GM12878 (cell line): ENCODE measurements around the gene CHD6. TPM values are rescaled to one million over a fixed set of nuclear protein-coding genes. Genes with fewer than 3 reads are reported as not detected.

Experiments
- ATAC-seq: fragments of 200-7000 bp; cut with Tn5 transposase; 3 replicates; pipeline ENCODE4 v1.9.1; 2020; ENCODE audit warnings: mild to moderate bottlenecking, moderate library complexity
- BruUV-seq: library from RNA; stranded (reverse); fragments of 400-500 nt; replicated peaks from 2 replicates; lab custom pipeline; 2021; lab: Mats Ljungman, UMichigan
- CTCF ChIA-PET: fragments of 300-600 bp; sonication (Branson Sonifier 250); formaldehyde crosslinking; extraction: SDS; loops from one replicate; lab custom pipeline; 2021; ENCODE audit warnings: inconsistent platforms; lab: Yijun Ruan, JAX
- POLR2A ChIA-PET: fragments of 350-600 bp; formaldehyde crosslinking; extraction: SDS; loops from one replicate; lab custom pipeline; 2021; ENCODE audit warnings: inconsistent platforms; lab: Charles Lee
- RAD21 ChIA-PET: fragments of 300-600 bp; sonication (Branson Sonifier 250); formaldehyde crosslinking; loops from one replicate; lab custom pipeline; 2023; ENCODE audit warnings: antibody characterized with exemption; ENCODE audit not compliant: unreplicated experiment; lab: Charles Lee
- SMC1A ChIA-PET: fragments of 300-600 bp; sonication (Branson Sonifier 250); formaldehyde crosslinking; loops from one replicate; lab custom pipeline; 2023; ENCODE audit not compliant: unreplicated experiment, uncharacterized antibody; lab: Charles Lee
- DNase-seq: peaks from one replicate; pipeline ENCODE4 v3.0.0-alpha.2; 2011; ENCODE audit warnings: low read depth, low spot score
- FAIRE-seq: peaks from 3 replicates; lab custom pipeline; 2011; peaks lifted over from hg19 to GRCh38; lab: Jason Lieb, UNC
- H2AFZ ChIP-seq: 2 replicates; pipeline ENCODE4 v1.6.0; 2011; ENCODE audit warnings: low read depth, low read length, control low read depth; ENCODE audit not compliant: control insufficient read depth
- H3K27ac ChIP-seq: 2 replicates; pipeline ENCODE4 v1.5.1; 2011; ENCODE audit warnings: control low read depth; ENCODE audit not compliant: control insufficient read depth, insufficient read depth
- H3K27me3 ChIP-seq, 2 experiments: replicated peaks in 1 of 2; 2 replicates each; pipeline versions ENCODE4 v1.6.0 to v1.6.1; 2011; ENCODE audit warnings: low read length in 1 of 2; ENCODE audit not compliant: control insufficient read depth in 2 of 2, insufficient read depth in 2 of 2
- H3K36me3 ChIP-seq, 2 experiments: 2 replicates each; pipeline ENCODE4 v1.5.1; 2011; ENCODE audit warnings: low read length in 1 of 2; ENCODE audit not compliant: control insufficient read depth in 2 of 2, insufficient read depth in 2 of 2
- H3K4me1 ChIP-seq: 2 replicates; pipeline ENCODE4 v1.6.1; 2011; ENCODE audit warnings: mild to moderate bottlenecking, low read length, moderate library complexity, mixed read lengths; ENCODE audit not compliant: control insufficient read depth, insufficient read depth
- H3K4me2 ChIP-seq: 2 replicates; pipeline ENCODE4 v1.6.0; 2011; ENCODE audit warnings: control low read depth; ENCODE audit not compliant: control insufficient read depth, insufficient read depth
- H3K4me3 ChIP-seq: fragments of 200-600 bp; sonication (generic); 2 replicates; pipeline ENCODE4 v1.5.1; 2016
- H3K79me2 ChIP-seq: 2 replicates; pipeline ENCODE4 v1.6.0; 2011; ENCODE audit warnings: low read length; ENCODE audit not compliant: control insufficient read depth, insufficient read depth
- H3K9ac ChIP-seq: 2 replicates; pipeline ENCODE4 v1.8.0; 2011; ENCODE audit warnings: low read length, control low read depth, mixed read lengths; ENCODE audit not compliant: control insufficient read depth, insufficient read depth
- H3K9me3 ChIP-seq: replicated peaks from 3 replicates; pipeline ENCODE4 v1.5.1; 2011; ENCODE audit warnings: mild to moderate bottlenecking, low read length; ENCODE audit not compliant: control insufficient read depth, insufficient read depth
- H4K20me1 ChIP-seq: 2 replicates; pipeline ENCODE4 v1.6.0; 2011; ENCODE audit not compliant: control insufficient read depth, insufficient read depth
- FOS ChIP-seq: IDR thresholded peaks from 3 replicates; pipeline ENCODE4 v1.6.1; 2011; ENCODE audit warnings: borderline replicate concordance; ENCODE audit not compliant: insufficient read length; ENCODE audit errors: extremely low read depth
- GATAD2B ChIP-seq: fragments of 450-650 bp; conservative IDR thresholded peaks from 2 replicates; pipeline ENCODE4 v1.6.1; 2017; ENCODE audit warnings: low read depth, mild to moderate bottlenecking, moderate library complexity
- SMAD1 ChIP-seq: fragments of 450-650 bp; IDR thresholded peaks from 2 replicates; pipeline ENCODE4 v1.6.1; 2018; ENCODE audit warnings: mild to moderate bottlenecking, low read depth; ENCODE audit not compliant: partially characterized antibody
- SMC3 ChIP-seq: IDR thresholded peaks from 2 replicates; pipeline ENCODE4 v1.6.1; 2011; ENCODE audit warnings: low read length, improper control_type of control experiment, borderline replicate concordance
- ZBED1 ChIP-seq: IDR thresholded peaks from 2 replicates; pipeline ENCODE4 v1.6.1; 2016; ENCODE audit warnings: borderline replicate concordance
- WGBS: methylation state at CpG from one replicate; pipeline ENCODE4 v1.1.6; 2016; ENCODE audit warnings: low lambda C conversion rate; ENCODE audit not compliant: insufficient replicate concordance, insufficient coverage; ENCODE audit errors: missing lambda C conversion rate; 5-methylcytosine and 5-hydroxymethylcytosine counted together
- in situ Hi-C: fragments of 300-500 bp; cut with MboI; formaldehyde crosslinking; loops from 9 replicates; pipeline ENCODE4 v1.14.3; 2018; ENCODE audit warnings: mixed read lengths
- intact Hi-C: fragments of 100-400 bp; cut with micrococcal nuclease; formaldehyde crosslinking; loops from one replicate; pipeline ENCODE4 v1.14.2; 2022; ENCODE audit not compliant: unreplicated experiment
- polyA plus RNA-seq, 11 experiments: library from polyadenylated mRNA; depleted of rRNA in 4 of 11; unstranded in 6 of 11; stranded (reverse) in 5 of 11; fragments of >200 nt; fragmentation: Nextera tagmentation in 4 of 11; fragmentation: Illumina TruSeq in 1 of 11; extraction: Ambion mirVana in 4 of 11; extraction: Trizol in 1 of 11; gene quantifications; 1 replicate in 1 of 11; 2 replicates in 10 of 11; pipeline versions ENCODE4 v1.2.1 to v1.2.3, GENCODE V29; 2011 to 2016; ENCODE audit warnings: inconsistent platforms in 2 of 11, missing spikeins in 2 of 11, low read depth in 1 of 11
- total RNA-seq, 4 experiments: library from RNA; depleted of rRNA in 3 of 4; stranded (reverse); fragments of >200 nt in 3 of 4; fragmentation: Illumina TruSeq in 1 of 4; extraction: Trizol in 1 of 4; gene quantifications; 2 replicates each; pipeline versions ENCODE4 v1.2.1 to v1.2.3, GENCODE V29; 2013 to 2021
- TF ChIP-seq, protein P1 (sequence below): fragments of 450-650 bp; IDR thresholded peaks from 2 replicates; pipeline ENCODE4 v1.6.1; 2017; ENCODE audit warnings: antibody characterized with exemption, mild to moderate bottlenecking, moderate library complexity

The CHD6 gene
- total and polyA plus RNA-seq, 10 of the 15 experiments (the other 5 are each of a cell fraction or from before 2014, with no cell fraction given): 4.3 to 25.5 (median 17.1) TPM

- H2AFZ ChIP-seq: no peak overlapping the region
- no peaks in the 10 kb centered on the region for H3K9me3 ChIP-seq
- no peaks in the 10 kb centered on the region for H3K27me3 ChIP-seq
- ChIA-PET CTCF (no interaction called here), SMC1A (no interaction called here), RAD21 (no interaction called here), POLR2A (no interaction called here)
- H3K79me2 ChIP-seq: no peaks in the 10 kb centered on the region
- no TSS peak for BruUV-seq
- 28% methylated on average over 2 of the region's 2 CpGs for WGBS
- no peak overlapping the region for H3K4me3 ChIP-seq
- intact Hi-C loops: no loop called here
- H3K36me3 ChIP-seq: no peaks in the 10 kb centered on the region
- no peak overlapping the region for H3K9ac ChIP-seq
- no peak overlapping the region for H3K27ac ChIP-seq
- DNase-seq: no peak
- TF ChIP-seq SMC3: no peak
- TF ChIP-seq, protein P1, sequence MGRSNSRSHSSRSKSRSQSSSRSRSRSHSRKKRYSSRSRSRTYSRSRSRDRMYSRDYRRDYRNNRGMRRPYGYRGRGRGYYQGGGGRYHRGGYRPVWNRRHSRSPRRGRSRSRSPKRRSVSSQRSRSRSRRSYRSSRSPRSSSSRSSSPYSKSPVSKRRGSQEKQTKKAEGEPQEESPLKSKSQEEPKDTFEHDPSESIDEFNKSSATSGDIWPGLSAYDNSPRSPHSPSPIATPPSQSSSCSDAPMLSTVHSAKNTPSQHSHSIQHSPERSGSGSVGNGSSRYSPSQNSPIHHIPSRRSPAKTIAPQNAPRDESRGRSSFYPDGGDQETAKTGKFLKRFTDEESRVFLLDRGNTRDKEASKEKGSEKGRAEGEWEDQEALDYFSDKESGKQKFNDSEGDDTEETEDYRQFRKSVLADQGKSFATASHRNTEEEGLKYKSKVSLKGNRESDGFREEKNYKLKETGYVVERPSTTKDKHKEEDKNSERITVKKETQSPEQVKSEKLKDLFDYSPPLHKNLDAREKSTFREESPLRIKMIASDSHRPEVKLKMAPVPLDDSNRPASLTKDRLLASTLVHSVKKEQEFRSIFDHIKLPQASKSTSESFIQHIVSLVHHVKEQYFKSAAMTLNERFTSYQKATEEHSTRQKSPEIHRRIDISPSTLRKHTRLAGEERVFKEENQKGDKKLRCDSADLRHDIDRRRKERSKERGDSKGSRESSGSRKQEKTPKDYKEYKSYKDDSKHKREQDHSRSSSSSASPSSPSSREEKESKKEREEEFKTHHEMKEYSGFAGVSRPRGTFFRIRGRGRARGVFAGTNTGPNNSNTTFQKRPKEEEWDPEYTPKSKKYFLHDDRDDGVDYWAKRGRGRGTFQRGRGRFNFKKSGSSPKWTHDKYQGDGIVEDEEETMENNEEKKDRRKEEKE: no peak
- FAIRE-seq: no peak
- H4K20me1 ChIP-seq: no peaks in the 10 kb centered on the region
- ATAC-seq: no peak
- no peak overlapping the region for H3K4me2 ChIP-seq
- in situ Hi-C loops: no loop called here
- no peaks in the 10 kb centered on the region for H3K4me1 ChIP-seq
These were observed 224.1 kb downstream of the CHD6 start for GRCh38 chr20:41394081-41394480.

GRCh38 chr20:41393705-41394066, 224.5 kb downstream of the CHD6 start:
- CTCF ChIA-PET: no interaction called here
- BruUV-seq: no TSS peak
- H3K27ac ChIP-seq: no peak overlapping the region

More at GRCh38 chr20:41393705-41394066, 224.5 kb downstream of the CHD6 start:
- no peak overlapping the region for H3K4me3 ChIP-seq
- intact Hi-C loops (no loop called here), in situ Hi-C loops (no loop called here)
- RAD21 ChIA-PET: no interaction called here
- SMC1A ChIA-PET: no interaction called here
- WGBS: 32% methylated on average over 3 of the region's 3 CpGs
- DNase-seq (no peak), FAIRE-seq (no peak), ATAC-seq (no peak)
- no peak overlapping the region for H3K4me2 ChIP-seq
- H3K9me3 ChIP-seq: no peaks in the 10 kb centered on the region
- no peaks in the 10 kb centered on the region for H3K79me2 ChIP-seq
- H4K20me1 ChIP-seq: no peaks in the 10 kb centered on the region
- no peaks in the 10 kb centered on the region for H3K36me3 ChIP-seq
- POLR2A ChIA-PET: no interaction called here
- no peak overlapping the region for H2AFZ ChIP-seq
- no peaks in the 10 kb centered on the region for H3K4me1 ChIP-seq
- H3K27me3 ChIP-seq: no peaks in the 10 kb centered on the region
- H3K9ac ChIP-seq: no peak overlapping the region
- TF ChIP-seq ZBED1: no peak
- no peak for TF ChIP-seq SMAD1
- no peak for TF ChIP-seq GATAD2B
- TF ChIP-seq FOS: no peak
